Dendritic cell treated with granulocyte-macrophage colony-stimulating factor and Interleukin-4, amounts not matched to agents 40 ng/mL and 50 ng/mL, for 4 days (primary cell): ENCODE data around the gene SNX32.

ENCODE experiments used
- H3K27ac Mint-ChIP-seq: one replicate; pipeline ENCODE4 v1.8.0; 2022; ENCODE audit warnings: mild to moderate bottlenecking, mixed read lengths
- H3K27me3 Mint-ChIP-seq: one replicate; pipeline ENCODE4 v1.8.0; 2022; ENCODE audit warnings: mild to moderate bottlenecking, mixed read lengths
- H3K36me3 Mint-ChIP-seq: one replicate; pipeline ENCODE4 v1.8.0; 2022; ENCODE audit warnings: low read depth, mixed read lengths
- H3K4me1 Mint-ChIP-seq: one replicate; pipeline ENCODE4 v1.8.0; 2022; ENCODE audit warnings: low read depth, mixed read lengths
- H3K4me3 Mint-ChIP-seq: one replicate; pipeline ENCODE4 v1.8.0; 2022; ENCODE audit warnings: mild to moderate bottlenecking, moderate library complexity, mixed read lengths
- H3K9me3 Mint-ChIP-seq: one replicate; pipeline ENCODE4 v1.8.0; 2022; ENCODE audit warnings: mixed read lengths
- intact Hi-C: fragments of 100-400 bp; cut with micrococcal nuclease; formaldehyde crosslinking; loops from one replicate; pipeline ENCODE4 v1.15.0; 2022

The SNX32 gene

GRCh38 chr11:65809496-65809895 lies 24.3 kb upstream of the SNX32 start:
- Mint-ChIP-seq H3K27me3 (peaks cover 46% of the 10 kb centered on the region), H3K36me3 (peaks cover 6% of the 10 kb centered on the region), H3K9me3 (no peaks in the 10 kb centered on the region), H3K4me3 (no peak overlapping the region), H3K4me1 (peaks cover 35% of the 10 kb centered on the region), H3K27ac (no peak overlapping the region)
- intact Hi-C loops, result no loop called here

GRCh38 chr11:65810046-65810868 lies 23.5 kb upstream of the SNX32 start:
- intact Hi-C loops, result no loop called here
- H3K27me3 Mint-ChIP-seq, result peaks cover 42% of the 10 kb centered on the region
- peaks cover 43% of the 10 kb centered on the region for H3K4me1 Mint-ChIP-seq
- H3K9me3 Mint-ChIP-seq, result no peaks in the 10 kb centered on the region
- peaks cover 10% of the 10 kb centered on the region for H3K36me3 Mint-ChIP-seq
- H3K27ac Mint-ChIP-seq, result no peak overlapping the region
- H3K4me3 Mint-ChIP-seq, result no peak overlapping the region

- Mint-ChIP-seq H3K9me3 (no peaks in the 10 kb centered on the region), H3K27me3 (peaks cover 40% of the 10 kb centered on the region), H3K4me1 (peaks cover 52% of the 10 kb centered on the region), H3K36me3 (peaks cover 20% of the 10 kb centered on the region), H3K4me3 (no peak overlapping the region), H3K27ac (no peak overlapping the region)
- intact Hi-C loops, result no loop called here
Observed at GRCh38 chr11:65811764-65812475, 21.8 kb upstream of the SNX32 start.

DNA sequence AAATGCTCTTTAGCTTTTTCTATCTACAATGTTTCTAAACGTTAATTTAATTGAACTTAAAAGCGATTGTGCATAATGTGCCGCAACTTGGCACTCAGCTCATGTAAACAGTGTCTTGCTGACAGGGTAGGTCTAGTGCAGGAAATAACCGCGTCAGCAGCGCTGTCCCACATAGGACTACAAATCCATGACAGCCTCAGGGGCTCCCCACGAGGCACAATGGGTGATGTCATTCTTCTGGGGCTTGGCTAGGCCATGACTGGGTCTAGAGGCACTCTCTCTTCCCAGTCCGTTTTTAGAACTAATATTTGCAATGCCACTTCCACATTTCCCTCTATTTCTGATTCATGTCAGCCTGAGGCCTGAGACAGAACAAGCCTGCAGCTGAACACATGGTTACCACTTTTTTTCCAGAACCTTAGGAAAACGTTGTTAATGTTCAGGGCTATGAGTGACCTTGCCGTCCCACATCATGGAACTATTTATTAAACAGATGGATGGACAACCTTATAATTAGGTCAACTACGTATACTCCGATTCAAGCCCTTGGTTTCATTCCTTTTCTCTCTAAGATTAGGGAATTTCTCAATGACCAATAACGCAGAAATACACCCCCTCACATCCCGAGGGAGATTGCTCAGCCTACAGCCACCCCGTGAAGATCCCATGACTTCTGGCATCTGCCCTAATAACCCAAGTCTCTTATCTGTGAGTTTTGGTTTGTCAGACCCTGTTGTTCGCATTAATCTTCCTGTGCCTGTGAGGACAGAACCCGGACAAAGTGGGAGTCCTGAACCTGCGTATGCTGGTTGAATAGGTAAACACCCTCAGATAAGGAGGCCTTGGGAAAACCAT lies 19.4 kb upstream of the SNX32 start:
- Mint-ChIP-seq H3K9me3 (no peaks in the 10 kb centered on the region), H3K27ac (peak overlapping the region; percentile 73), H3K36me3 (peaks cover 20% of the 10 kb centered on the region), H3K4me1 (peaks cover 56% of the 10 kb centered on the region), H3K27me3 (peaks cover 21% of the 10 kb centered on the region), H3K4me3 (no peak overlapping the region)
- intact Hi-C loops, result no loop called here

DNA sequence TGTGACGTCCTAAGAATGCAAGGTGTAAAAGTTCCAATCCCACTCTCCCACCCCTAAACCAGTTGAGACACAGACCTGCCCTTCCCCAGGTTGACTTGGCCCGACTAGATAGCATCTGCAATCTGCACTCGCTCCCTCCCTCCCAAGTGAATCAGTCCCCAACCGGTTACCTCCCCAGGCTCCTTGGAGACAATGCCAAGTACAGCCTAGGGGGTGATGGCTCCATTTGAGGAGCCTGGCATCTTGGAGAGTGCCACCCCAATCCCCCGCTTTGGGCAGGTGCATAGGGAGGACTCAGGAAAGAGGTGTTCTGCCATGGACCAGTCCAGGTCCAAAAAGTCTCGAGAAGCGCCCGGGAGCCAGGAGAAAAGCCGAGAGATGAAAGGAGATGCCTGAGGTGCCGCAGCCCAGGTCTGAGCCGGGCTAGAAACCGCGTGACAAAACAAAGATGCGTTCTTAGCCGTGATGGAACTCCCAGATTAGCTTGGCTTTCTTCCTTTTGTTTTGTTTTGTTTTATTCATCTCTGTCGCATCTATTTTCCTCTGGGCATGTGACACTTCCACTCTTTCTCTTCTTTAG lies 18.7 kb upstream of the SNX32 start:
- H3K9me3 Mint-ChIP-seq, result no peaks in the 10 kb centered on the region
- H3K27ac Mint-ChIP-seq, result peak overlapping the region; percentile 73
- peaks cover 20% of the 10 kb centered on the region for H3K36me3 Mint-ChIP-seq
- intact Hi-C loops, result no loop called here
- no peak overlapping the region for H3K4me3 Mint-ChIP-seq
- H3K4me1 Mint-ChIP-seq, result peaks cover 56% of the 10 kb centered on the region
- H3K27me3 Mint-ChIP-seq, result peaks cover 14% of the 10 kb centered on the region

- H3K9me3 Mint-ChIP-seq, result no peaks in the 10 kb centered on the region
- peaks cover 55% of the 10 kb centered on the region for H3K4me1 Mint-ChIP-seq
Observed at GRCh38 chr11:65816696-65817095, 17.1 kb upstream of the SNX32 start.

GRCh38 chr11:65817312-65817834 lies 16.4 kb upstream of the SNX32 start:
- Mint-ChIP-seq H3K4me1 (peaks cover 48% of the 10 kb centered on the region), H3K27me3 (peaks cover 3% of the 10 kb centered on the region), H3K27ac (peak overlapping the region; percentile 77), H3K9me3 (no peaks in the 10 kb centered on the region), H3K36me3 (peaks cover 20% of the 10 kb centered on the region), H3K4me3 (peak overlapping the region; percentile 78)
- intact Hi-C loops, result no loop called here

More at GRCh38 chr11:65816696-65817095, 17.1 kb upstream of the SNX32 start:
- Mint-ChIP-seq H3K27me3 (peaks cover 3% of the 10 kb centered on the region), H3K36me3 (peaks cover 20% of the 10 kb centered on the region), H3K27ac (peak overlapping the region; percentile 77), H3K4me3 (peak overlapping the region; percentile 78)
- intact Hi-C loops, result no loop called here

DNA sequence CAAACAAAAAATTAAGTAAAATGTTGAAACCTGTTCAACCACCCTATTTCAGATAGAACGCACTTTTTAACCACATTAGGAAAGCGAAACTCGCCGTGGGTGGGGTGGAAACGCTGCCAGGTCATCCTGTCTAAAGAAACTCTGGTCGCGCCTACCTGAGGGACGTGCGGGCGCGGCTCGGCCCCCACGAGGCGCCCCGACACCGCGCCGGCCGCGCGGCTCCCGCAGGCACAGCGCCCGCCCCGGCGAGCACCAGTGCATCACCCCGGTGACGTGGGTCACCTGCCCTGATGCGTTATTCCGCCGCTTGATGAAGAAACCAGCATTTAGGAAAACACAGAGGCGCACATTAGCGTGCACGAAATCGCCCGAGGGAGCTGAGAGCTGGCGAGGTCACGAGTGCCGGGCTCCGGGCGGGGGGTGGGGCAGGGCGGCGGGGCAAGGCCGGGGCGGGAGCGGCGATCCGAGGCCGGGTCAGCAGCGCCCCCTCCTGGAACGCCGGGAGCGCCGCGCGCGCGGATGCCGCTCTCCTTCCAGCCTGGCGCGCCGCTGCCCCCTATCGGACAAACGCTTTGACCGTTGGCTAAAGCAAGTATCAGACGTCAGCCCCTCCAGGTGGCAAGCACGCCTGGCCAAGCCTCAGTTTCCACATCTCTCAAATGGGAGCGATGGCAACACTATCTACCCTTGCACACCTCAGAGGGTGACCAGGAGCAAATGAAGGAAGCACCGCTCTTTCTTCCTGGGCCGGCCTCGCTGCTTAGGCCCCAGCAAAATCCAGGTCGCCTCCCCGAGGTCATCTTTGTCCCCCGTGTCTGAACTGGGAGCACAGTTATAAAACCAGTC lies 15.7 kb upstream of the SNX32 start:
- intact Hi-C loops, result loop anchor here (1.0 kb wide), 2 partner anchors 38 to 106 kb away; partner anchors contain the start of genes AP5B1 and KAT5
- Mint-ChIP-seq H3K27me3 (peaks cover 7% of the 10 kb centered on the region), H3K4me3 (peak overlapping the region; percentile 78), H3K4me1 (peaks cover 47% of the 10 kb centered on the region), H3K36me3 (peaks cover 20% of the 10 kb centered on the region), H3K9me3 (no peaks in the 10 kb centered on the region), H3K27ac (peak overlapping the region; percentile 77)

- Mint-ChIP-seq H3K4me1 (peaks cover 26% of the 10 kb centered on the region), H3K36me3 (peaks cover 5% of the 10 kb centered on the region), H3K27ac (peak overlapping the region; percentile 17), H3K27me3 (peaks cover 4% of the 10 kb centered on the region), H3K9me3 (no peaks in the 10 kb centered on the region), H3K4me3 (no peak overlapping the region)
- intact Hi-C loops, result no loop called here
Observed at GRCh38 chr11:65821107-65821506, 12.7 kb upstream of the SNX32 start.

- Mint-ChIP-seq H3K4me3 (no peak overlapping the region), H3K27me3 (peaks cover 4% of the 10 kb centered on the region), H3K36me3 (no peaks in the 10 kb centered on the region), H3K27ac (no peak overlapping the region), H3K4me1 (peaks cover 17% of the 10 kb centered on the region), H3K9me3 (no peaks in the 10 kb centered on the region)
- intact Hi-C loops, result no loop called here
Observed at GRCh38 chr11:65822776-65823528, 10.8 kb upstream of the SNX32 start.

DNA sequence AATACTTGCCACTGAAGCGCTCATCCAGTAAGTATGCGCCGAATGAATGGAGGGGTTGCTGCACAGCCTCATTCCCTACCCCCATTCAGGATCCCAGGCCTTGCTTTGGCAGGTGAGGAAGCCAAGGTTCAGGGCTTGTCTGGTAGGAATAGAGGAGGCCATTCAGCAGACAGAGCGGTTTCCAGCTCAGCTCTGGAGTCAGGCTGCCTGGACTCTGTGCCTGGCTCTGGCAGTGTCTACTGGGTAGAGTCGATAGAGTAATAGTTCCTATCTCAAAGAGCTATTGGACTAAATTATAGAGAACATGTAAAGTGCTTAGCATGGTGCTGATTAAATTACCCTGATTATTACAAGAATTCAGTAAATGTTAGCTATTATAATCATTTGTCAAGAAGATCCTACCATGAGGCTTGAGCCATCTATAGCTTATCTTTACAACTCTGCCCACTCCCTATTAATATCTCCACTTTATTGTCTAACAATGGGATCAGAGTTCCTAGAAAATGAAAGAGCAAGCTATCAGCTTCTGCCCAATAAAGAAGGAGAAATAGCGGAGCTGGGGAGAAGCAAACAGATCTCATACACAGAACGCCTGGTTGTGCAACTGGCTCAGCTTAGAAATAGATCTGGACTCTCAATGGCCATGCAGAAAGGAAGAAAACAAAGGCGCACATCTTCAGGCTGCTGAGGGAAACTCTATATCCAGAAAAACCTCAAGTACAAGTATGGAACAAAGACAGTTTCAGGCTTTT lies 6.6 kb upstream of the SNX32 start:
- Mint-ChIP-seq H3K4me1 (peaks cover 22% of the 10 kb centered on the region), H3K9me3 (no peaks in the 10 kb centered on the region), H3K27me3 (peaks cover 14% of the 10 kb centered on the region), H3K27ac (no peak overlapping the region), H3K4me3 (no peak overlapping the region), H3K36me3 (no peaks in the 10 kb centered on the region)
- intact Hi-C loops, result no loop called here

DNA sequence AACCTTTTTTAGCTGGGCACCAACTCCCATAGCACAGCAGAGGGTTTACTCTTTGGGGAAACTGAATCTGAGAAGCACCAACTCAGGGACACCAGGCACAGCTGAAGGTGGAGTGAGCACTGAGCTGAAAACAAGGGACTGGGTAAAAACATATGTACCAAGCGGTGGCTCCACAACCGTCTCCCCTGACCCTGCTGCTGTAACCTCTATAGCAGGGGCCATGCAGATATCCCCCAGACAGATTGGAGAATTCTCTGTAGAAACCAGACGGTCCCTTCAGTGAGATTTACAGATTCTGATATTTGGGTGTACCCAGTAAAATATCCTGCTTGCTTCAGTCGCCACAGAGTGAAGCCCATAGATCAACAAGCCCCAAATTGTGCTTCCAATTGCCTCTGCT lies 4.3 kb upstream of the SNX32 start:
- peaks cover 24% of the 10 kb centered on the region for H3K27me3 Mint-ChIP-seq
- intact Hi-C loops, result no loop called here
- H3K4me3 Mint-ChIP-seq, result no peak overlapping the region
- no peaks in the 10 kb centered on the region for H3K36me3 Mint-ChIP-seq
- peaks cover 32% of the 10 kb centered on the region for H3K4me1 Mint-ChIP-seq
- no peaks in the 10 kb centered on the region for H3K9me3 Mint-ChIP-seq
- no peak overlapping the region for H3K27ac Mint-ChIP-seq
